Loucy (cell line): ENCODE results near the gene CIROP.

Source experiments
- H2AFZ ChIP-seq: fragments of 200-600 bp; sonication (generic); 2 replicates; pipeline ENCODE4 v1.6.0; 2016; ENCODE audit warnings: antibody characterized with exemption, mild to moderate bottlenecking, low read length, moderate library complexity
- H3F3A ChIP-seq: fragments of 200-600 bp; 2 replicates; pipeline ENCODE4 v1.6.0; 2016; ENCODE audit warnings: antibody characterized with exemption, low read depth, mild to moderate bottlenecking
- H3K27me3 ChIP-seq: fragments of 200-600 bp; sonication (generic); 2 replicates; pipeline ENCODE4 v1.6.1; 2014; ENCODE audit warnings: low read length, mild to moderate bottlenecking; ENCODE audit not compliant: insufficient read depth, poor library complexity, severe bottlenecking
- H3K36me3 ChIP-seq: fragments of 200-600 bp; sonication (generic); 2 replicates; pipeline ENCODE4 v1.6.1; 2016; ENCODE audit warnings: low read length; ENCODE audit not compliant: insufficient read depth
- H3K4me1 ChIP-seq: fragments of 200-600 bp; sonication (generic); 2 replicates; pipeline ENCODE4 v1.5.1; 2014; ENCODE audit warnings: low read length, mild to moderate bottlenecking; ENCODE audit not compliant: insufficient read depth, poor library complexity, severe bottlenecking
- H3K4me2 ChIP-seq: fragments of 200-600 bp; sonication (generic); 2 replicates; pipeline ENCODE4 v1.6.0; 2014; ENCODE audit warnings: antibody characterized with exemption, low read length, low read depth, mild to moderate bottlenecking; ENCODE audit not compliant: poor library complexity, severe bottlenecking
- H3K4me3 ChIP-seq: fragments of 200-600 bp; sonication (generic); 2 replicates; pipeline ENCODE4 v1.5.1; 2014; ENCODE audit warnings: low read length, mild to moderate bottlenecking, mixed read lengths; ENCODE audit not compliant: poor library complexity, severe bottlenecking
- H3K79me2 ChIP-seq: fragments of 200-600 bp; sonication (generic); 2 replicates; pipeline ENCODE4 v1.6.1; 2014; ENCODE audit warnings: low read length; ENCODE audit not compliant: insufficient read depth
- H3K9ac ChIP-seq: fragments of 200-600 bp; sonication (generic); 2 replicates; pipeline ENCODE4 v1.6.0; 2014; ENCODE audit warnings: mild to moderate bottlenecking, low read depth, low read length, moderate library complexity; ENCODE audit not compliant: poor library complexity, severe bottlenecking
- H3K9me2 ChIP-seq: fragments of 200-600 bp; sonication (generic); replicated peaks from 2 replicates; pipeline ENCODE4 v1.6.1; 2016; ENCODE audit warnings: low read depth, low read length, mixed read lengths
- H3K9me3 ChIP-seq: fragments of 200-600 bp; sonication (generic); 2 replicates; pipeline ENCODE4 v1.6.1; 2014; ENCODE audit warnings: mild to moderate bottlenecking, antibody characterized with exemption, low read length, low read depth; ENCODE audit not compliant: insufficient read depth
- H4K20me1 ChIP-seq: fragments of 200-600 bp; sonication (generic); 2 replicates; pipeline ENCODE4 v1.6.0; 2014; ENCODE audit warnings: antibody characterized with exemption, low read length, mild to moderate bottlenecking; ENCODE audit not compliant: insufficient read depth, poor library complexity, severe bottlenecking
- EZH2phosphoT487 ChIP-seq: fragments of 200-600 bp; IDR thresholded peaks from 2 replicates; pipeline ENCODE4 v1.6.1; 2018; ENCODE audit warnings: antibody characterized with exemption, mild to moderate bottlenecking, moderate library complexity, borderline replicate concordance
- TF ChIP-seq, protein P1 (sequence below): fragments of 200-600 bp; sonication (generic); conservative IDR thresholded peaks from 2 replicates; pipeline ENCODE4 v1.5.1; 2014; ENCODE audit warnings: mild to moderate bottlenecking, antibody characterized with exemption, low read length

Gene CIROP

GRCh38 chr14:23074906-23075305 lies 29.9 kb downstream of the CIROP start:
- H3K4me2 ChIP-seq: no peak overlapping the region
- H3K36me3 ChIP-seq: peaks cover 69% of the 10 kb centered on the region
- TF ChIP-seq, protein P1, sequence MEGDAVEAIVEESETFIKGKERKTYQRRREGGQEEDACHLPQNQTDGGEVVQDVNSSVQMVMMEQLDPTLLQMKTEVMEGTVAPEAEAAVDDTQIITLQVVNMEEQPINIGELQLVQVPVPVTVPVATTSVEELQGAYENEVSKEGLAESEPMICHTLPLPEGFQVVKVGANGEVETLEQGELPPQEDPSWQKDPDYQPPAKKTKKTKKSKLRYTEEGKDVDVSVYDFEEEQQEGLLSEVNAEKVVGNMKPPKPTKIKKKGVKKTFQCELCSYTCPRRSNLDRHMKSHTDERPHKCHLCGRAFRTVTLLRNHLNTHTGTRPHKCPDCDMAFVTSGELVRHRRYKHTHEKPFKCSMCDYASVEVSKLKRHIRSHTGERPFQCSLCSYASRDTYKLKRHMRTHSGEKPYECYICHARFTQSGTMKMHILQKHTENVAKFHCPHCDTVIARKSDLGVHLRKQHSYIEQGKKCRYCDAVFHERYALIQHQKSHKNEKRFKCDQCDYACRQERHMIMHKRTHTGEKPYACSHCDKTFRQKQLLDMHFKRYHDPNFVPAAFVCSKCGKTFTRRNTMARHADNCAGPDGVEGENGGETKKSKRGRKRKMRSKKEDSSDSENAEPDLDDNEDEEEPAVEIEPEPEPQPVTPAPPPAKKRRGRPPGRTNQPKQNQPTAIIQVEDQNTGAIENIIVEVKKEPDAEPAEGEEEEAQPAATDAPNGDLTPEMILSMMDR: no peak
- TF ChIP-seq EZH2phosphoT487: no peak
- no peak overlapping the region for H3K9ac ChIP-seq
- no peaks in the 10 kb centered on the region for H3K27me3 ChIP-seq
- H3F3A ChIP-seq: peaks cover 7% of the 10 kb centered on the region; the same call in 1 of the 2 replicates
- H3K4me1 ChIP-seq: peaks cover 13% of the 10 kb centered on the region
- H3K9me2 ChIP-seq: no peaks in the 10 kb centered on the region
- no peak overlapping the region for H2AFZ ChIP-seq
- H4K20me1 ChIP-seq: peaks cover 8% of the 10 kb centered on the region
- H3K4me3 ChIP-seq: no peak overlapping the region
- peaks cover 20% of the 10 kb centered on the region for H3K79me2 ChIP-seq
- H3K9me3 ChIP-seq: no peaks in the 10 kb centered on the region

DNA sequence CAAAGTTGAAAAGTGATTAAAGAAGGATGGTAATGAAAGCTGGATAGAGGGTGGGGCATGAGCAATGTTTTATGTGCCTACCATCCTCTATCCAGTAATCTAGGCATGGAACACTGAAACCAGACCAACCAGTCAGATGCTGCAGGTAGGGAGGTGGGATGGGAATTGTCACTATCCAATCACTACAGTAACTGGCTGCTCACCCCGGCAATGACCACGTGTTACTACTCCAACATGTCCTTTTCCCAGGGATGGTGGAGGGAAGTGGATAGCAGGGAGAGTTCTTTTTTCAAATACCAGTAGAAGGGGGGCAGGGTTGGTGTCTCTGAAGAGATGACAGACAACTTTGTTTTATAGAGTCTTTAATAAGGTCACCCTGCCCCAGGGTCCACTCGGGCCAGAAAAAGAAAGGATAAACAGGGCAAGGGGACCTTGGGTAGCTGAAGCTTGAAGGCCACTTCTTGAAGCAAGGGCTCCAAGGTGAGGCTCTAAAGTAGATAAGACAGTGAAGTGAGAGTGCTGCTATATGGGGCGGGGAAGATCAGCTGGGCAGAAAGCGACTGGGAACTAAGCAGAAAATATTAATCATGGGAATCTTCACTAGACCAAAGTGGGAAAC lies 32.8 kb downstream of the CIROP start:
- peaks cover 43% of the 10 kb centered on the region for H3K79me2 ChIP-seq
- peaks cover 19% of the 10 kb centered on the region for H3K4me1 ChIP-seq
- peaks cover 57% of the 10 kb centered on the region for H3K36me3 ChIP-seq
- peak overlapping the region; percentile 96 for H3K4me2 ChIP-seq
- peaks cover 28% of the 10 kb centered on the region for H4K20me1 ChIP-seq
- TF ChIP-seq, protein P1: no peak
- TF ChIP-seq EZH2phosphoT487: no peak
- H3K4me3 ChIP-seq: peak overlapping the region; percentile 95
- H3K27me3 ChIP-seq: no peaks in the 10 kb centered on the region
- H3K9ac ChIP-seq: peak overlapping the region; percentile 96
- no peaks in the 10 kb centered on the region for H3K9me3 ChIP-seq
- no peaks in the 10 kb centered on the region for H3F3A ChIP-seq
- H3K9me2 ChIP-seq: no peaks in the 10 kb centered on the region
- no peak overlapping the region for H2AFZ ChIP-seq

DNA sequence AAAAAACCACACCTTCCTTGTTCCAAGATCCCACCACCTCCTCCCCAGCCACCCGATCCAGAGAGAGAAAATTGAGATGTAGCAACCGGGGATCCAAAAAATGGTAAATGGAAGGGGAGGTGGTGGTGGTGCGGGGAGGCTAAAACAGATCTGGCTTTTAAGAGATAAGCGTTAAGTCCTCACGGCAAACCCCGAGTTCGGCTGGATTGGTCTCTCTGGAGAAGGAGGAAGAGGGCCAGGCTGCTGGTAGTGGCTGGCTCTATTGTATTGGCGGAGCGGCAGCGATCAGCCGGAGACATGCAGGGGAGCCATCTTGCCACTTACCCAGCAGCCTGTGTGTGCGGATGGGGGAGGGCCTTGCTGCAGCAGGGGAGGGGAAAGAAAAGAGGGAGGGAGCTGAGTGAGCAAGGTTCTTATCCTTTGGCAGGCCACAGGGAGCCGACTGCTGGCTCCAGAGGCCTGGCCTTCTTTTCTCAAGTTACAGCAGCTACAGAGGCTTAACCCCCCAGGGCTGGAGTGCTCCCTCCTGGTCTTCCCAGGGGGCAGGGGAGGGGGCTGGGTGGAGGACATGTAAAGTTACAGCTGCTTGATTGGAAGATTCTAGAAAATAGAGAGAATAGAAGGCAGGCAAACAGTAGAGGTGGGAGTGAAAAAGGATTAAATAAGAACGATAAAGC lies 33.4 kb downstream of the CIROP start:
- H3K4me3 ChIP-seq: peak overlapping the region; percentile 95
- peaks cover 19% of the 10 kb centered on the region for H3K4me1 ChIP-seq
- H3K9me3 ChIP-seq: no peaks in the 10 kb centered on the region
- H3F3A ChIP-seq: no peaks in the 10 kb centered on the region
- TF ChIP-seq, protein P1: no peak
- no peak for TF ChIP-seq EZH2phosphoT487
- peaks cover 34% of the 10 kb centered on the region for H4K20me1 ChIP-seq
- H2AFZ ChIP-seq: peak overlapping the region; percentile 19
- no peaks in the 10 kb centered on the region for H3K27me3 ChIP-seq
- peak overlapping the region; percentile 96 for H3K9ac ChIP-seq
- peaks cover 48% of the 10 kb centered on the region for H3K79me2 ChIP-seq
- no peaks in the 10 kb centered on the region for H3K9me2 ChIP-seq
- peaks cover 57% of the 10 kb centered on the region for H3K36me3 ChIP-seq
- H3K4me2 ChIP-seq: peak overlapping the region; percentile 96
